GM12872 (cell line): ENCODE measurements around the gene CASP3.
A peak's percentile ranks its signal among the peaks of the same experiment; 100 is the strongest.

Experiments
- CTCF ChIP-seq: IDR thresholded peaks from 3 replicates; pipeline ENCODE4 v1.5.1; 2011; ENCODE audit warnings: low read depth, mild to moderate bottlenecking, low read length, moderate library complexity; ENCODE audit not compliant: insufficient read depth

CASP3 gene

GRCh38 chr4:184649026-184649970 is at the start of gene CASP3, which contains the start of gene PRIMPOL:
Gene CASP3, minus strand, starts transcription at chr4:184649447. Its CDS starts 10,994 bp downstream, at chr4:184638453.
Gene PRIMPOL, plus strand, starts transcription at chr4:184649738. Its CDS starts 7,403 bp downstream, at chr4:184657141.
- peak; percentile 35; the same call in 1 of the 3 replicates for TF ChIP-seq CTCF

GRCh38 chr4:184697956-184698355 is 48.7 kb upstream of the CASP3 start:
- TF ChIP-seq CTCF = no peak

- no peak for TF ChIP-seq CTCF
Observed at GRCh38 chr4:184695178-184695896, 46.1 kb upstream of the CASP3 start.

GRCh38 chr4:184694412-184694956 is 45.2 kb upstream of the CASP3 start:
- no peak for TF ChIP-seq CTCF

- TF ChIP-seq CTCF = no peak
Observed at GRCh38 chr4:184693056-184693455, 43.8 kb upstream of the CASP3 start.

- no peak for TF ChIP-seq CTCF
Observed at GRCh38 chr4:184689681-184690080, 40.4 kb upstream of the CASP3 start.

GRCh38 chr4:184688447-184688846 is 39.2 kb upstream of the CASP3 start:
- no peak for TF ChIP-seq CTCF
